HG03520 (cell line): Measurements from ENCODE around the gene CLDN5.

Experiments used
- ATAC-seq: cut with Tn5 transposase; IDR thresholded peaks from one replicate; pipeline ENCODE4 v1.9.1; 2021; ENCODE audit warnings: mild to moderate bottlenecking, moderate library complexity; ENCODE audit not compliant: unreplicated experiment

Gene CLDN5

DNA sequence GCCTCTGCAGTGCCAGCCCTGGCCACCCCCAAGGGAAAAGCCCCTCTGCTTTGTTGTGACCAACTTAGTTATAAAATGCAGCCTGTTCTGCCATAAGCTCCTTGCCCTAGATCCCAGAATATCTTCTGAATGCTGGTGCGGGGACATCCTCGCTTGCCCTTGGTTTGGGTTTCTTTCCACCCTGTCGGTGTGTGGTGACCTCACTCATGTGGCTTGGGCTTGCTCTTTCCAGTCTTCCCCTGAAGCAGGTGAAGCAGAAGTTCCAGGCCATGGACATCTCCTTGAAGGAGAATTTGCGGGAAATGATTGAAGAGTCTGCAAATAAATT is 16.7 kb downstream of the CLDN5 start:
- no peak for ATAC-seq

DNA sequence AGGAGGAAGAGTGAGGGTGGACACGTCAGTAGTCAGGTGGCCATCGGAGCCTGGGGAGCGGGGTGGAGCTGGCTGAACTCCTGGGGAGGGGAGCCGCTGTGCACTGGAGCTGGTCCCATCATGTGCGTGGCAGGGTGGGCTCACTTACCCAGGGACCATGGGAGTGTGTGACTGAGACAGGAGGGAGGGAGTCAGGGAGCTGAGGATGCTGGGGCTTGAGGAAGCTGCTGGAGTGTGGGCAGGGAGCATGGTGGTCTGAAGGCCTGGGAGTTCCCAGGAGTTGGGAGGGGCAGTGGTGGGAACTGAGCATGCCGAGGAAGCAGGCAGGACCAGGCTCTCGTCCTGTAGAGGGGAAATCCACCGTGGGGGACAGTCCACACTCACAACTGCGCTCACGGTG is 18.0 kb downstream of the CLDN5 start:
- ATAC-seq = no peak

DNA sequence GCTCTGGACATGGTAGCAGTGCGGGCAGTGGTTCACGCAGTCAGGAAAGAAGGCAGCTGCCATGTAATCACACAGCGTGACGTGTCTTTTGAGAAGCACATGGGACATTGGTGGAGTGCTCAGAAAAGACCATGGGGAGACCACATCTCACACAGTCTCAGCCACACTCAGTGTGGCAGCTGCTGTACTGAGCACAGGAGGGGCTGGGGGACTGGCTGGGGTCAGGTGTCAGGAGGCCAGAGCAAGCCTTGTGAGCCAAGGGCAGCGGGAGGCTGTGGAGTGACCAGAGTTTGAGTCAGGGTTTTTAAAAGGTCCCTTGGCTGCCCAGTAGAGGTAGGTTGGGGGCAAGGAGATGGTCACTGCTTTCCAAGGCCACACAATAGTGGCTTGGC is 18.5 kb downstream of the CLDN5 start:
- no peak for ATAC-seq

DNA sequence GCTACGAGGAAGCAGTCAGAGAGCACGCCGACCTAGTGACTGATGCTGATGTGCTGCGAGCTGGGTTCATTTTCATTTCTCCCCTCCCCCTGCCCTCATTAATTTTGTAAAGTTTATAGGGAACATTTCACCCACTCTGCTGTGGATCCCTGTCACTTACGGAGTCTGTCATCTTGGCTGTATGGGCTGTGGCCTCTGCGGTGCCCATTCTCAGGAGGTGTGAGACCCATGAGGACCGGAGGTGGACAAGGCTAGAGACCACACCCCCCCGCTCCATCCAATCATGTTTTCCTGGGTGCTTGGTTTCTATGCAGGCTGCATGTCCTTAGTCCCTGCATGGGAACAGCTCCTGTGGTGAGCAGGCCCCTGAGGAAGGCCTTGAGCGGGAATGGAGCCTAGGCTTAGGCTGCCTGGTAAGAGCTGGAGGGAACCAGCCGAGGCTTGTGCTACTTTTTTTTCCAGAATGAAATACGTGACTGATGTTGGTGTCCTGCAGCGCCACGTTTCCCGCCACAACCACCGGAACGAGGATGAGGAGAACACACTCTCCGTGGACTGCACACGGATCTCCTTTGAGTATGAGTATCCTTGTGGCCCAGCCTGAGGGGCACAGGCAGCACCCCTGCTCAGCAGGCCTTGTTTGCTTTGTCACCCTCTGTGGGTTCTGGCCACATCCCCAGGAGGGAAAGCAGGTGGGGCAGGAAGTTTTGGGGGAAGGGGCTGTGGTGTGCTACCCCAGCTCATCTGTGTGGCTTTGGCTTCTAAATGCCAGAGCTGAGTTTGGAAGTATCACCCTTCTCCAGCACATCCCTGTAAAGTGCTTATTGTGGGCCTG is 19.1 kb downstream of the CLDN5 start:
- ATAC-seq = no peak

DNA sequence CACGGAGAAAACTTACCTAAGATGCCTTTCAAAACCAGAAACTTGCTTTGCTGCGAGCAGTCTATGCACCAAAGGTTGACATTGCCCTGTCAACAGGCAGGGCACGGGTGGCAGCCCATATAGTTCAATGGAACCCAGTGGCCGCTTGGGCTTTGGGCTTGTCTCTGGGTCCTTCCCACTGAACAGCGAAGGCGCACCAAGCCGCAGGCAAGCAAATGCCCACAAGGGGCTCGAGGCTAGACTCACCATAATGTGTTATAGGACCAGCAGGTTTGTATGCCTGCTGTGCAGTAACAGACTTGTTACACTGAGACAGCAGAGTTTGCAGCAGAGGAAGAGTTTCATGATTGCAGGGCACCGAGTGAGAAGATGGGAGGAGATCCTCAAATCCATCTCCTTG is 20.3 kb downstream of the CLDN5 start:
- no peak for ATAC-seq

DNA sequence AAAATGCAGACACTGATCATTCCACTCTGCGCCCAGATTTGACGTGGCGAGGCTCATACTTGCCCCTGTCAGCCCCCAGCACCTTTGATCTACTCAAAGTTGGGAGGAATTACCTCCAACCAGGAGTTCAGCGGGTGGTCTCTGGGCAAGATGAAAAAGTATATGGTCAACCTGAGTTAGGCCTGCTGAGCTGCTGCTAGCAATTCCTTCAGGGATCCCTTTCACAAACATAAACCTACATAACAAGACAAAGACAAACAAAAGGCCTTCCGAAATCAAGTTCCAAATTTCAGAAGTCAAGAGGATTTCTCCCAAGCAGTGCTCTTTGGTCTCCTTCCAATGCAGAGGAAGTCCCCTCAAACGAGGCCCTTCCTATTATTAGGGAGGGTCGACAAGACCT is 20.8 kb downstream of the CLDN5 start:
- no peak for ATAC-seq

DNA sequence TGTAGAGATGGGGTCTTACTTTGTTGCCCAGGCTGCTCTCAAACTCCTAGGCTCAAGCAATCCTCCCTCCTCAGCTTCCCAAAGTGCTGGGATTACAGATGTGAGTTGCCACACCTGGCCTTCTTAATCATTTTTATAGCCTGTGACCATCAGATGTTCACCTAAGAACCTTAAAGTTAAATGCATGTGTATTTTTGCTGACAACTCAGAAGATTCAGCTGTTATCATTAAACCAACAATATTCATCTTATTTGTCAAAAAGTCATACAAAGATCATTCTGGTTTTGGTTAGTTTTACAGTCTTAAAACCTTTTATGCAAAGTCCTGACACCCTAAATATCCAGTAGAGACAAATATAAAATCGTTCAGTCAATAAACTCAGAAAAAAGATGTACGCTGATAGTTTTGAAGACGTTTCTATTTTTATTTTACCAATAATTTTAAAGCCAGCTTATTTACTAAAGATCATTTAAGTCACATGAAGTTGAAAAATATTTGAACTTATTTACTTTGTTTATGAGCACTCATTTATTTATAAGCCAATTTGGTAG is 22.2 kb downstream of the CLDN5 start:
- ATAC-seq = no peak

DNA sequence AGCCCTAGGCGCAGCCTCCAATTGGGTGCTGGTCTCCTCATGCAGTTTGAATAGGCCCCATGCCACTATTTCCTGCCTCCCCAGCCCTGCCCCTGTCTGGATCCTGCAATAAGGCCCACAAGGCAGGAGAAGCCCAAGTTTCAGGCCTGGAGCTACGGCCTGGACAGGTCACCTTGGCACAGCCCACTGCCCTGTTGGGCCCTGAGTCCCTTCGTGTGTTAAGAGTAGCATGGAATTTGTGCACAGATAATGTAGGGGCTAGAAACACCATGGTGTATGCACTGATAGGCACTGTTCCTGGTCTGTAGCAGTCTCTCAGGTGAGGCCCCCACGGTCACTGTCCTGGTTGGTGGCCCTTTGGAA is 24.3 kb downstream of the CLDN5 start:
- no peak for ATAC-seq

DNA sequence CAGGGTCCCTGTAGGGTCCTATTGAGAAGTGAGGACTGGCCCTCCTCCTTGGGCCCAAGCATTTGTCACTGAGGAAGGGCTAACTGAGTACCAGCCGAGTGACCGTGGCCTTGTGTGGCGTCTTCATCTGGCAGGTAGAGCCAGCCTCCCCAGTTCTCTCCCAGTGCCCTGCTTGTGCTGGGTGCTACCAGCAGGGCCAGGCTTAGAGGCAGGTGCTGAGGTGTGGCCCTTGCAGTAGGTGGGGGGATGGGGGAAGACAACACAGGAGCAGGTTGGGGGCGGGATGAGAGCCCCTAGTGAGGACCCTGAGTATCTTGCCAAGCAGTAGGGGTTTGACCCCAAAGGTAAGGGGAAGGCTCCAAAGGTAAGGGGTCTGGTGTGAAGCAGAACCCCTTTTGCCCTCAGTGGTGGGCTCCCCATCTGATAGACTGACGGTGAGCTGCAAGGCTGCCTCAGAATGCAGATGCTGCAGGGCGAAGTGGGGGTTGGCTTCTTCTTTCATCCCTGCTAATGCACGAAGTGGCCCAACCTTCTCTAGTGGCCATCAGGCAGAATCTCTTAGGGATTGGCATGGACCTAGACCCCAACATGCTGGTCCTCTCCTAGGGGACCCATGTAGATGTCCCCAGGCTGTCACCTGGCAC is 24.9 kb downstream of the CLDN5 start:
- no peak for ATAC-seq

DNA sequence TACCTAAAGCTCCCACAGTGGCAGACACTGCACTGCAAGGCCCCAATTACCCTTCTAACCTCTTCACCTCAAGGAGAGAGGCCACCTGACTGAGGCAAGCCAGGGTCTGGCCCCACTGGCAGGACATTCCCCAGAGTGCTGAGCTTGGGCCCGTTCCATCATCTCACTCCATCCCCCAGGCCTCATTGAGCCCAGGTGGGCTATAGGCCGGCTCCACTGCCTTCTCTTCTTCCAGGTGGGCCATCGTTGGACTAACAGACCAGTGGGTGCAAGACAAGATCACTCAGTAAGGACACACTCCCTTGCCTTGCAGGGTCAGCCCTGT is 25.4 kb downstream of the CLDN5 start:
- no peak for ATAC-seq

DNA sequence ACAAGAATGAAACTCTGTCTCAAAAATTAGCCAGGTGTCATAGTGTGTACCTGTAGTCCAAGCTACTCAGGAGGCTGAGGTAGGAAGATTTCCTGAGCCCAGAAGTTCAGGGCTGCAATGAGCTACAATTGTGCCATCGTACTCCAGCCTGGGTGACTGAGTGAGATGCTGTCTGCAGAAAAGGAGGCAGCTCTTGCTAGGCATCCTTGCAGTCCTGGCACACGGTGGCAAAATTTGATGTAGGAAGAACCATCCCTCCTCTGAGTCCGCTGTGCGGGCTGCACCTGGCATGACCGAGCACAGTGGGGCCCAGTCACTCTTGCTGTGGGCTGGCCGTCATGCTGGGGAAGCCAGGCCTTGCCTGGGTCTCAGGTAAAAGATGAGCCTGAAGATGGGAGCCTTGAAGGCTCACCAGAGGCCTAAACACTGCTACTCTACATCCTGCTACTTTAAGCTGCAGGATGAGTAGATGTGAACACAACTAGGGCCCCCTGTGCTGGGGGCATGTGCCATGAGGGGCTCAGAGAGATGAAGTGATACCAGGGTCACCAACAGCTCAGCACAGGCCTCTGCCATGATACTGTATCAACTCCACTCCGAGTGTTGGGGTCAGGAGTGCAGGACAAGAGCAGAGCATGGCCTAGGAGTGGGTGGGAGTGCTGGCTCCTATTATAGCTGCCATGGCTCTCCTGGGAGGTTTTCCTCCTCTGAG is 25.9 kb downstream of the CLDN5 start:
- no peak for ATAC-seq

DNA sequence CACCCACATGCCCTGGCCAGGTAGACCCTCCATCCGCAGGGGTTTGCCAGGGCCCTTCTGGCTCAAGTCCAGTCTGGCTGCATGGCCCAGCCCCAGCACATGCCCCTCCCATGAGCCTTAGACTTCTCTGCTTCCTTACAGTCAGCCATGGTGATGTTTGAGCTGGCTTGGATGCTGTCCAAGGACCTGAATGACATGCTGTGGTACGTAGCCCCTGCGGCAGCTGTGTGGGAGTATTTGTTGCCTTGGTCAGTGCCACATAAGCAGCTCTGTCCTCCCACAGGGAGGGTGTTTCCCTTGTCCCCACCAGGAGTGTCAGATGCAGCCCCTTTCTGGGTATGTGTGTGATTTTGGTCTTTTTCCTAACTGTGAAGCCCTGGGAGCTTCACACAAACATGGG is 27.0 kb downstream of the CLDN5 start:
- ATAC-seq = no peak

DNA sequence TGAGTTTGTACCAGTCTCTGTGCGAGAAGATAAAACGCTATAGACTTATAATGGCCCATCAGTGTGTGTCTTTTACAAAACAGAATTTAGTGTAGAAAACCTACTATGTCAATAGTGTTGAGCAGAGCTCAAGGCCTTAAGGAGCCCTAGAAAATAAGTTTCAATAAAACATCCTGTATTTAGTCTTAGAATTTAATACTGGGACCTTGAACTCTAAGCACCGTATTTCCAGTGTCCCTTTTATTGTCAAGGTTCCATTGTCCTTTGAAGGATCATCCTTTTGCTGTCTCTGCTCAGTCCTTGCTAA is 27.9 kb downstream of the CLDN5 start:
- ATAC-seq = no peak

DNA sequence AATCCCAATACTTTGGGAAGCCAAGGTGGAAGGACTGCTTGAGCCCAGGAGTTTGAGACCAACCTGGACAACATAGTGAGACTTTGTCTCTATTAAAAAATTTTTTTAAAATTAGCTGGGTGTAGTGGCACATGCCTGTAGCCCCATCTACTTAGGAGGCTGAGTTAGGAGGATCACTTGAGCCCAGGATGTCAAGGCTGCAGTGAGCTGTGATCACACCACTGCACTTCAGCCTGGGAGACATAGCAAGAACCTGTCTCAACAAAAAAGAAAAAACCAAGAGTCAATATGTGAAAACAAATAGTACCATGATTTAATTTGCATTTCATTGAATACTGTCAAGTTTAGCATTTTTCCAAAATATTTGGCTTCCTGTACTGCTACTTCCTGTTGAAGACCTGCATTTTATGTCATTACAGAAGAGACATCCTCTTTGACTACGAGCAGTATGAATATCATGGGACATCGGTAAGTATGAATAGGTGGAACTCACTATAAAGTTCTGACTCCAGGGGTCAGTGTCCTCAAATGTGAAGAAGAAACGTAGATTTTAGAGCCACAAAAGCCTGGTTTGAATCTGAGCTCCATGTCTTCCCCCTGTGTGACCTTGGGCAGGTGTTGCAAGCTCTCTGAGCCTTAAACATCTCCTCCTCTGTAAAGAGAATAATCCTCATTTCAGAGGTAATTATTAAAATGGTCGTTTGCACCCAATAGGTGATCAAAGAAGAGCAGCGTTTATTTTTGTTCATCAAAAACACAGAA is 28.5 kb downstream of the CLDN5 start:
- no peak for ATAC-seq

DNA sequence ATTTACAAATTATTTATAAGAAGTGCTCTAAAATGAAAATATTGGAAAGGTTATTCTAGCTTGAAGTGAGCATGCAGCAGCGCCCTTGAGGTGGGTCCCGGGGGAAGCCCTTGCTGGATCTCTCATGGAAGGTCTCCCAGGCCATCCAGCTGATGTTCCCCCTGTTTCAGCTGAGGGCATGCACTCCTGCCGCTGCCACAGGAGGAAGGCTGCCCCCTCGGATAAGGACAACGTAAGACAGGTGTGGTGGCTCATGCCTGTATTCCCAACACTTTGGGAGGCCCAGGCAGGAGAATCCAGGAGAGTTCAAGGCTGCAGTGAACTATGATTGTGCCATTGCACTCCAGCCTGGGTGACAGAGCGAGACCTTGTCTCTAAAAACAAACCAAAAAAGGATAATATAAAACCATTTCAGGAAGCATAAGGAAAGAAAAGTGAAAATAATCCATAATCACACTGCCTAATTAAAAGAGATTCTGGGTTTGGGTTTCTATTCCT is 29.5 kb downstream of the CLDN5 start:
- no peak for ATAC-seq

DNA sequence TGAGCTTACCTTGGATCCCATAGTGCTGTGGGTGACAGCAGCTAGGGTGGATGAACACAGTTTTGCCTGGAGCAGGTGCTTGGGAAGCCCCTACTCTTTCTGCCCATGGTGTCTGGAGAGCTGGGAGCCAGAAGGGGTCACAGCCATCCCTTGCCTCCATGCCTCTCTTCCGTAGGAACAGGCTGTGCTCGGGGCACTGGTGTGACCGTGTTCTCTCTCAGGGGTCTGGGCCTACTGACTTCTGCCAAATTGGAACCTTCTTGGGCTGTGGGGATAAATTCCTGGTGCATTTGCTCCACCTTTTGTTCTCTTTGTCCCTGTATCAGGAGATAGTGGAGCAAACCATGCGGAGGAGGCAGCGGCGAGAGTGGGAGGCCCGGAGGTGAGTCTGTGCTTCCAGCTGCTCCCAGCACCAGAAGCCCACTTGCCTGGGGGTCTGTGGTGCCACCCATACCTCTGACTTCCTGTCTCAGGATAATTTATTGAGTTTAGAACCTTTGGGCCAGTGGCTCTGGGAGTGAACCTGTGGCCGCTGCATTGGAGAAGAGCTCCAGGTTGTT is 30.1 kb downstream of the CLDN5 start:
- no peak for ATAC-seq

DNA sequence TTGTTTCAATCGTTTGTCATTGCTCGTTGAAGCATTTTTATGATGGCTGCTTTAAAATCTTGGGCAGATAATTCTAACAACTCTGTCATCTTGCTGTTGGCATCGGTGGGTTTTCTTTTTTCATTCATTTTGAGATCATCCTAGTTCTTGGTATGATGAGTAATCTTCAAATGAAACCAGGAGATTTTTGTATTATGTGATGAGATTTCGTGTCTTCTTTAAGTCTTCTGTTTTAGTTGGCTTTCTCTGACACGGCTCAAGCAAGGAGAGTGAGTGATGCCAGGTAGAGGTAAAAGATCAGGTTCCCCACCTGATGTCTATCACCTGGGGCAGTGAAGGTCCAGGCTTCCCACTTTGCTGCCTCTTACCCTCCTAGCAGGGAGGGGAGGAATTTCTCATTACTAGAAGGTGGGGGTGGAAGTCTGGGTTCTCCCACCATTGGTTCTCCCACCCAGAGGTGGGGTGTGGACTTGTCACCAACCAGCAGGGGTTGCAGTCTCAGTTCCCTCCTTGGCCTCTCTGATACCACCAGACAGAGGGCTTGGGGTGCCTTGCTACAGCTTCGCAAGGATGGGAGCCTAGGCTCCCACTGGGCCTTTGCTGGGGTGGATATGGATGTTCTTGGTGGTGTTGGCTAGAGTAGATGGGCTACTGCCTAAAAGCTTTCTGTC is 31.6 kb downstream of the CLDN5 start:
- no peak for ATAC-seq

DNA sequence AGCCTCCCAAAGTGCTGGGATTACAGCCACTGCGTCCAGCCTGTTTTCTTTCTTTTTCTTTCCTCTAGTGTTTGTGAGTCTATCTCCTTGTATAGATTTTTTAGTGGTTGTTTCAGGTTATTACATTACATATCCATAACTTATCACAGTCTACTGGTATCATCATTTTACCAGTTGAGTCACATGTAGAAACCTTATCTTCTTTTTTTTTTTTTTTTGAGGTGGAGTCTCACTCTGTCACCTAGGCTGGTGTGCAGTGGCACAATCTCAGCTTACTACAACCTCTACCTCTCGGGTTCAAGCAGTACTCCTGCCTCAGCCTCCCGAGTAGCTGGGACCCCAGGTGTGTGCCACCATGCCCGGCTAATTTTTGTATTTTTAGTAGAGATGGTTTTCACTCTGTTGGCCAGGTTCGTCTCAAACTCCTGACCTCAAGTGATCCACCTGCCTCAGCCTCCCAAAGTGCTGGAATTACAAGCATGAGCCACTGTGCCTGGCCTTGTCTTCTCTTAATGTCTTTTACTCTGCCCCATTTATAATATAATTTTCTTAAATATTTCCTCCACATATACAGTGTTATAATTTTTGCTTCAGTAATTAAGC is 33.5 kb downstream of the CLDN5 start:
- no peak for ATAC-seq

DNA sequence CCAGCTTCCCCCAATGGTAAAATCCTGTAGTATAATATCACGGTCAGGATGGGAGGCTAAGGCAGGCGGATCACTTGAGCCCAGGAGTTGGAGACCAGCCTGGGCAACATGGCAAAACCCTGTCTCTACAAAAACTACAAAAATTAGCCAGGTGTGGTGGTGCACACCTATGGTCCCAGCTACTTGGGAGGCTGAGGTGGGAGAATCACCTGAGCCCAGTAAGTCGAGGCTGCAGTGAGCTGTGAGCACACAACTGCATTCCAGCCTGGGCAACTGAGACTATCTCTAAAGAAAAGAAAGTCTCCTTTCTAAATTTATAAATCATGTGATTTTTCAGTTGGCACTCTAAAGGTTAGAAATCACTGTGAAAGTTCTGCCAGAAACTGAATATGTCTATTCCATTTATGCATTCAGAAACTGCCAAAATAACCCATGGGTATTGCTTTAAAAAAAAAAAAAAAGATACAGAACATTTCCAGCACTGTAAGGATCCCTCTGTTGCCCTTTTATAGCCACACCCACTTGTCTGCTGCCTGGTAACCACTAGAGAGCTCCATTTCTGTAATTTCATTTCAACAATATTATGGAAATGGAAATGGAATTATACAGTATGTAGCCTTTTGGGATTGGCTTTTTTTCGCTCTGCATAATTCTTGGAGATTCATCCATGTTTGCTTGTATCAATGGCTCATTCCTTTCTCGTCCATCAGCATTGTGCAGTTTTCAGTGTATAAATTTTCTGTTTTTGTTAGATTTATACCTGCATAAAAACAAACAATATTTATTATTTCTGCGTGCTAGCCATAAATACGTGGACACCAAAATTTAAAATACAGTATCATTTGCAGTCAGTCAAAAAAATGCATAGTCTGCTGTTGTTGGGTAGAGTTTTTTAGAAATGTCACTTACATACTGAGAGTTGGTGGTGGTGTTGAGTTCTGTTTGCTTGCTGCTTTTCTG is 35.0 kb downstream of the CLDN5 start:
- ATAC-seq = no peak
